HepG2 (cell line): ENCODE data around the gene CDK3. TPM values are rescaled to one million over a fixed set of nuclear protein-coding genes. Genes with fewer than 3 reads are reported as not detected.

Source experiments
- FOXA3 ChIP-seq: IDR thresholded peaks from 2 replicates; pipeline ENCODE4 v1.6.1; 2016; ENCODE audit warnings: missing genetic modification reagents, missing compliant biosample characterization
- HES4 ChIP-seq: sonication (generic); formaldehyde crosslinking; IDR thresholded peaks from 2 replicates; pipeline ENCODE4 v1.9.0; 2021; ENCODE audit warnings: mild to moderate bottlenecking, missing genetic modification reagents, borderline replicate concordance
- POLR2G ChIP-seq: fragments of 200-400 bp; formaldehyde crosslinking; IDR thresholded peaks from 2 replicates; pipeline ENCODE4 v1.6.1; 2018; ENCODE audit warnings: mild to moderate bottlenecking, low read depth, low read length, moderate library complexity
- PRMT3 ChIP-seq: sonication (generic); formaldehyde crosslinking; IDR thresholded peaks from 2 replicates; pipeline ENCODE4 v1.8.1; 2022; ENCODE audit warnings: low read depth, mild to moderate bottlenecking, moderate library complexity, missing genetic modification reagents, borderline replicate concordance
- SRSF9 ChIP-seq: fragments of 200-400 bp; formaldehyde crosslinking; IDR thresholded peaks from 2 replicates; pipeline ENCODE4 v1.6.1; 2018; ENCODE audit warnings: borderline replicate concordance, mild to moderate bottlenecking, low read depth, low read length; ENCODE audit not compliant: insufficient read depth, poor library complexity, severe bottlenecking
- ZFP41 ChIP-seq: sonication (generic); formaldehyde crosslinking; IDR thresholded peaks from 2 replicates; pipeline ENCODE4 v1.4.0; 2020; ENCODE audit warnings: mild to moderate bottlenecking, missing genetic modification reagents, borderline replicate concordance
- ZKSCAN8 ChIP-seq: IDR thresholded peaks from 2 replicates; pipeline ENCODE4 v1.6.1; 2016; ENCODE audit warnings: borderline replicate concordance, missing genetic modification reagents, missing compliant biosample characterization
- ZNF225 ChIP-seq: sonication (generic); formaldehyde crosslinking; IDR thresholded peaks from 2 replicates; pipeline ENCODE4 v1.4.0; 2020; ENCODE audit warnings: mild to moderate bottlenecking, missing genetic modification reagents
- ZSCAN9 ChIP-seq: IDR thresholded peaks from 2 replicates; pipeline ENCODE4 v1.6.1; 2016; ENCODE audit warnings: borderline replicate concordance
- polyA plus RNA-seq, 8 experiments: library from polyadenylated mRNA; depleted of rRNA in 3 of 8; stranded (reverse) in 7 of 8; unstranded in 1 of 8; fragments of >200 nt; fragmentation: Illumina TruSeq in 4 of 8; extraction: Trizol in 4 of 8; gene quantifications; 2 replicates each; pipeline versions ENCODE4 v1.2.1 to v1.2.3, GENCODE V29; 2011 to 2016; ENCODE audit warnings: low read depth in 4 of 8, missing spikeins in 1 of 8, mixed read lengths in 1 of 8; ENCODE audit not compliant: insufficient read depth in 1 of 8
- total RNA-seq, 5 experiments: library from RNA; depleted of rRNA; stranded (reverse); fragments of >200 nt; fragmentation: Illumina TruSeq; extraction: Trizol; gene quantifications; 2 replicates each; pipeline ENCODE4 v1.2.3, GENCODE V29; 2016; ENCODE audit warnings: low read depth in 1 of 5
- TF ChIP-seq, protein P1 (sequence below): sonication (generic); formaldehyde crosslinking; IDR thresholded peaks from 2 replicates; pipeline ENCODE4 v1.4.0; 2020; ENCODE audit warnings: missing genetic modification reagents
- TF ChIP-seq, protein P2 (sequence below): IDR thresholded peaks from 2 replicates; pipeline ENCODE4 v1.6.1; 2016; ENCODE audit warnings: control low read depth
- TF ChIP-seq, protein P3 (sequence below): sonication (generic); formaldehyde crosslinking; IDR thresholded peaks from 2 replicates; pipeline ENCODE4 v1.4.0; 2020; ENCODE audit warnings: missing genetic modification reagents
- TF ChIP-seq, protein P4 (sequence below): sonication (generic); formaldehyde crosslinking; IDR thresholded peaks from 2 replicates; pipeline ENCODE4 v1.5.1; 2020; ENCODE audit warnings: mild to moderate bottlenecking, missing genetic modification reagents, moderate library complexity
- TF ChIP-seq, protein P5 (sequence below): sonication (generic); formaldehyde crosslinking; conservative IDR thresholded peaks from 2 replicates; pipeline ENCODE4 v1.8.0; 2022; ENCODE audit warnings: low read depth, missing genetic modification reagents

CDK3 gene
- total and polyA plus RNA-seq, 2 of the 13 experiments (the other 11 are each of a cell fraction or from before 2014, with no cell fraction given) = 5.8 to 11.4 TPM

DNA sequence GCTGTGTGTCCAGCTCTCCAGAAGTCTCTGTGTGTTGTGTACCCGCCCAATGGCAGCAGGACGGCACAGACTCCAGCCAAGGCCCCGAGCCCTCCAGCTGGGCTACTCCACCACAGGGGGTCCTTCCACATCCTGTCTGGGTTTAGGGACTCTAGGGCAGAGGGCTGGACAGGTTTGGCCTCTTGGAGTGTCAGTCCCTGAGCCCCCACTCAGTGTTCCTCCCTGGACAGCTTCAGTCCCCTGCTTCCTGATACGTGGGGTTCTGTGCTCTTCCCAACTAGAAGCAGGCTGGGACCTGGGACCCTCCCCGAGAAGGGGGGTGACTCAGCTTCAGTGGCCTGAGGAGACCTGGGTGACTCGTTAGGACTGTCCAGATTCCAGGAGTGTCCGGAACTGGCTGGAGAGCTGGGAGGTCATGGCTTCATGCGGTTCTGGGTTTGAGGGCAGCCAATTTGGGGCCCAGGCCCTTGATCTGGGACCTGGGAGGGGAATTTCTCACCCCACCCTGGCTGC is 4.2 kb downstream of the CDK3 start (continued):
- TF ChIP-seq, protein P1, sequence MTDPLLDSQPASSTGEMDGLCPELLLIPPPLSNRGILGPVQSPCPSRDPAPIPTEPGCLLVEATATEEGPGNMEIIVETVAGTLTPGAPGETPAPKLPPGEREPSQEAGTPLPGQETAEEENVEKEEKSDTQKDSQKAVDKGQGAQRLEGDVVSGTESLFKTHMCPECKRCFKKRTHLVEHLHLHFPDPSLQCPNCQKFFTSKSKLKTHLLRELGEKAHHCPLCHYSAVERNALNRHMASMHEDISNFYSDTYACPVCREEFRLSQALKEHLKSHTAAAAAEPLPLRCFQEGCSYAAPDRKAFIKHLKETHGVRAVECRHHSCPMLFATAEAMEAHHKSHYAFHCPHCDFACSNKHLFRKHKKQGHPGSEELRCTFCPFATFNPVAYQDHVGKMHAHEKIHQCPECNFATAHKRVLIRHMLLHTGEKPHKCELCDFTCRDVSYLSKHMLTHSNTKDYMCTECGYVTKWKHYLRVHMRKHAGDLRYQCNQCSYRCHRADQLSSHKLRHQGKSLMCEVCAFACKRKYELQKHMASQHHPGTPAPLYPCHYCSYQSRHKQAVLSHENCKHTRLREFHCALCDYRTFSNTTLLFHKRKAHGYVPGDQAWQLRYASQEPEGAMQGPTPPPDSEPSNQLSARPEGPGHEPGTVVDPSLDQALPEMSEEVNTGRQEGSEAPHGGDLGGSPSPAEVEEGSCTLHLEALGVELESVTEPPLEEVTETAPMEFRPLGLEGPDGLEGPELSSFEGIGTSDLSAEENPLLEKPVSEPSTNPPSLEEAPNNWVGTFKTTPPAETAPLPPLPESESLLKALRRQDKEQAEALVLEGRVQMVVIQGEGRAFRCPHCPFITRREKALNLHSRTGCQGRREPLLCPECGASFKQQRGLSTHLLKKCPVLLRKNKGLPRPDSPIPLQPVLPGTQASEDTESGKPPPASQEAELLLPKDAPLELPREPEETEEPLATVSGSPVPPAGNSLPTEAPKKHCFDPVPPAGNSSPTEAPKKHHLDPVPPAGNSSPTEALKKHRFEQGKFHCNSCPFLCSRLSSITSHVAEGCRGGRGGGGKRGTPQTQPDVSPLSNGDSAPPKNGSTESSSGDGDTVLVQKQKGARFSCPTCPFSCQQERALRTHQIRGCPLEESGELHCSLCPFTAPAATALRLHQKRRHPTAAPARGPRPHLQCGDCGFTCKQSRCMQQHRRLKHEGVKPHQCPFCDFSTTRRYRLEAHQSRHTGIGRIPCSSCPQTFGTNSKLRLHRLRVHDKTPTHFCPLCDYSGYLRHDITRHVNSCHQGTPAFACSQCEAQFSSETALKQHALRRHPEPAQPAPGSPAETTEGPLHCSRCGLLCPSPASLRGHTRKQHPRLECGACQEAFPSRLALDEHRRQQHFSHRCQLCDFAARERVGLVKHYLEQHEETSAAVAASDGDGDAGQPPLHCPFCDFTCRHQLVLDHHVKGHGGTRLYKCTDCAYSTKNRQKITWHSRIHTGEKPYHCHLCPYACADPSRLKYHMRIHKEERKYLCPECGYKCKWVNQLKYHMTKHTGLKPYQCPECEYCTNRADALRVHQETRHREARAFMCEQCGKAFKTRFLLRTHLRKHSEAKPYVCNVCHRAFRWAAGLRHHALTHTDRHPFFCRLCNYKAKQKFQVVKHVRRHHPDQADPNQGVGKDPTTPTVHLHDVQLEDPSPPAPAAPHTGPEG = no peak
- TF ChIP-seq FOXA3 (CRISPR knock-in tag) (no peak), ZSCAN9 (CRISPR knock-in tag) (no peak), ZFP41 (no peak), POLR2G (no peak), ZNF225 (no peak), ZKSCAN8 (CRISPR knock-in tag) (no peak), SRSF9 (no peak), HES4 (CRISPR knock-in tag) (no peak), PRMT3 (CRISPR knock-in tag) (no peak)
- TF ChIP-seq, protein P2, sequence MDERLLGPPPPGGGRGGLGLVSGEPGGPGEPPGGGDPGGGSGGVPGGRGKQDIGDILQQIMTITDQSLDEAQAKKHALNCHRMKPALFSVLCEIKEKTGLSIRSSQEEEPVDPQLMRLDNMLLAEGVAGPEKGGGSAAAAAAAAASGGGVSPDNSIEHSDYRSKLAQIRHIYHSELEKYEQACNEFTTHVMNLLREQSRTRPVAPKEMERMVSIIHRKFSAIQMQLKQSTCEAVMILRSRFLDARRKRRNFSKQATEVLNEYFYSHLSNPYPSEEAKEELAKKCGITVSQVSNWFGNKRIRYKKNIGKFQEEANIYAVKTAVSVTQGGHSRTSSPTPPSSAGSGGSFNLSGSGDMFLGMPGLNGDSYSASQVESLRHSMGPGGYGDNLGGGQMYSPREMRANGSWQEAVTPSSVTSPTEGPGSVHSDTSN (CRISPR knock-in tag) = 0 out of 2 replicates have a peak, but pooled peaks have one; percentile 9
- TF ChIP-seq, protein P3, sequence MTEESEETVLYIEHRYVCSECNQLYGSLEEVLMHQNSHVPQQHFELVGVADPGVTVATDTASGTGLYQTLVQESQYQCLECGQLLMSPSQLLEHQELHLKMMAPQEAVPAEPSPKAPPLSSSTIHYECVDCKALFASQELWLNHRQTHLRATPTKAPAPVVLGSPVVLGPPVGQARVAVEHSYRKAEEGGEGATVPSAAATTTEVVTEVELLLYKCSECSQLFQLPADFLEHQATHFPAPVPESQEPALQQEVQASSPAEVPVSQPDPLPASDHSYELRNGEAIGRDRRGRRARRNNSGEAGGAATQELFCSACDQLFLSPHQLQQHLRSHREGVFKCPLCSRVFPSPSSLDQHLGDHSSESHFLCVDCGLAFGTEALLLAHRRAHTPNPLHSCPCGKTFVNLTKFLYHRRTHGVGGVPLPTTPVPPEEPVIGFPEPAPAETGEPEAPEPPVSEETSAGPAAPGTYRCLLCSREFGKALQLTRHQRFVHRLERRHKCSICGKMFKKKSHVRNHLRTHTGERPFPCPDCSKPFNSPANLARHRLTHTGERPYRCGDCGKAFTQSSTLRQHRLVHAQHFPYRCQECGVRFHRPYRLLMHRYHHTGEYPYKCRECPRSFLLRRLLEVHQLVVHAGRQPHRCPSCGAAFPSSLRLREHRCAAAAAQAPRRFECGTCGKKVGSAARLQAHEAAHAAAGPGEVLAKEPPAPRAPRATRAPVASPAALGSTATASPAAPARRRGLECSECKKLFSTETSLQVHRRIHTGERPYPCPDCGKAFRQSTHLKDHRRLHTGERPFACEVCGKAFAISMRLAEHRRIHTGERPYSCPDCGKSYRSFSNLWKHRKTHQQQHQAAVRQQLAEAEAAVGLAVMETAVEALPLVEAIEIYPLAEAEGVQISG (CRISPR knock-in tag) = no peak
- TF ChIP-seq, protein P4, sequence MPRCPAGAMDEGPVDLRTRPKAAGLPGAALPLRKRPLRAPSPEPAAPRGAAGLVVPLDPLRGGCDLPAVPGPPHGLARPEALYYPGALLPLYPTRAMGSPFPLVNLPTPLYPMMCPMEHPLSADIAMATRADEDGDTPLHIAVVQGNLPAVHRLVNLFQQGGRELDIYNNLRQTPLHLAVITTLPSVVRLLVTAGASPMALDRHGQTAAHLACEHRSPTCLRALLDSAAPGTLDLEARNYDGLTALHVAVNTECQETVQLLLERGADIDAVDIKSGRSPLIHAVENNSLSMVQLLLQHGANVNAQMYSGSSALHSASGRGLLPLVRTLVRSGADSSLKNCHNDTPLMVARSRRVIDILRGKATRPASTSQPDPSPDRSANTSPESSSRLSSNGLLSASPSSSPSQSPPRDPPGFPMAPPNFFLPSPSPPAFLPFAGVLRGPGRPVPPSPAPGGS = peak; percentile 25; the same call in 1 of the 2 replicates
- TF ChIP-seq, protein P5, sequence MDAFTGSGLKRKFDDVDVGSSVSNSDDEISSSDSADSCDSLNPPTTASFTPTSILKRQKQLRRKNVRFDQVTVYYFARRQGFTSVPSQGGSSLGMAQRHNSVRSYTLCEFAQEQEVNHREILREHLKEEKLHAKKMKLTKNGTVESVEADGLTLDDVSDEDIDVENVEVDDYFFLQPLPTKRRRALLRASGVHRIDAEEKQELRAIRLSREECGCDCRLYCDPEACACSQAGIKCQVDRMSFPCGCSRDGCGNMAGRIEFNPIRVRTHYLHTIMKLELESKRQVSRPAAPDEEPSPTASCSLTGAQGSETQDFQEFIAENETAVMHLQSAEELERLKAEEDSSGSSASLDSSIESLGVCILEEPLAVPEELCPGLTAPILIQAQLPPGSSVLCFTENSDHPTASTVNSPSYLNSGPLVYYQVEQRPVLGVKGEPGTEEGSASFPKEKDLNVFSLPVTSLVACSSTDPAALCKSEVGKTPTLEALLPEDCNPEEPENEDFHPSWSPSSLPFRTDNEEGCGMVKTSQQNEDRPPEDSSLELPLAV = no peak
